Retinal pigment epithelial cell (primary cell): Measurements from ENCODE around the gene INTS6.

Source experiments
- DNase-seq: peaks from one replicate; pipeline ENCODE4 v3.0.0-alpha.2; 2010; ENCODE audit warnings: low read depth
- H3K4me3 ChIP-seq: 2 replicates; pipeline ENCODE4 v1.5.1; 2011; ENCODE audit warnings: mild to moderate bottlenecking, low read length, control low read depth, moderate library complexity
- CTCF ChIP-seq: conservative IDR thresholded peaks from 2 replicates; pipeline ENCODE4 v1.5.1; 2011; ENCODE audit warnings: low read depth, low read length, control low read depth, inconsistent platforms

INTS6 gene

GRCh38 chr13:51322826-51323225, 130.0 kb downstream of the INTS6 start:
- TF ChIP-seq CTCF = no peak
- no peak for DNase-seq
- no peak overlapping the region for H3K4me3 ChIP-seq

GRCh38 chr13:51321836-51322235, 131.0 kb downstream of the INTS6 start:
- H3K4me3 ChIP-seq = no peak overlapping the region
- no peak for DNase-seq
- TF ChIP-seq CTCF = no peak

- no peak for DNase-seq
Measured at GRCh38 chr13:51318876-51319275, 134.0 kb downstream of the INTS6 start.

GRCh38 chr13:51318015-51318414, 134.8 kb downstream of the INTS6 start:
- no peak for DNase-seq

More at GRCh38 chr13:51318876-51319275, 134.0 kb downstream of the INTS6 start:
- H3K4me3 ChIP-seq = no peak overlapping the region
- TF ChIP-seq CTCF = no peak

GRCh38 chr13:51317262-51317661, 135.6 kb downstream of the INTS6 start:
- DNase-seq = no peak
- no peak for TF ChIP-seq CTCF
- H3K4me3 ChIP-seq = no peak overlapping the region

More at GRCh38 chr13:51318015-51318414, 134.8 kb downstream of the INTS6 start:
- H3K4me3 ChIP-seq = no peak overlapping the region
- TF ChIP-seq CTCF = no peak

- no peak for DNase-seq
- TF ChIP-seq CTCF = no peak
- H3K4me3 ChIP-seq = no peak overlapping the region
Measured at GRCh38 chr13:51313619-51314018, 139.2 kb downstream of the INTS6 start.

GRCh38 chr13:51311957-51312520, 140.8 kb downstream of the INTS6 start:
- no peak overlapping the region for H3K4me3 ChIP-seq
- no peak for TF ChIP-seq CTCF
- DNase-seq = no peak
